ENCODE results near the gene CLIP4.

The CLIP4 gene

DNA sequence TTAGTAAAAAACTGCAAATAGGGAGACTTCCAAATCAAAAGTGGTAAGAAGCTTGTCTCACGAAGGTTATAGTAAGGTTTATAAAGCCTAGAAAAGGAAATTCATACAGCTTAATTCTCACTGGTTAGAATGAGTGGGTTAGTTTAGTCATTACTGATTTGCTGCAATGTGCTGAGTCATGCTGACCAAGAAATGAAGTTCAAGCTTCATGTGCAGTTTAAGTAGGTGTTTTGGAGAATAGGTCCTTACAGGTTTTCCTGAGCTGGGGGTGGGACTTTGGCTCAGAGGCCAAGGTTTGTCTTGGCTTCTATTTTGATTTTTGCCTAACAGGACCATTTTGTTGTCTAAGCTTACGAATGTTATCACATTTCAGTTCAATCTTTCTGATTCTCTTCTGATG lies 15.1 kb downstream of the CLIP4 start:
- peak; percentile 83 for FAIRE-seq
- no peak for DNase-seq (ENCODE audit: insufficient read length, low spot score)

GRCh38 chr2:29134933-29135332 lies 19.7 kb downstream of the CLIP4 start:
- FAIRE-seq = no peak
- no peak for DNase-seq (ENCODE audit: insufficient read length, low spot score)

DNA sequence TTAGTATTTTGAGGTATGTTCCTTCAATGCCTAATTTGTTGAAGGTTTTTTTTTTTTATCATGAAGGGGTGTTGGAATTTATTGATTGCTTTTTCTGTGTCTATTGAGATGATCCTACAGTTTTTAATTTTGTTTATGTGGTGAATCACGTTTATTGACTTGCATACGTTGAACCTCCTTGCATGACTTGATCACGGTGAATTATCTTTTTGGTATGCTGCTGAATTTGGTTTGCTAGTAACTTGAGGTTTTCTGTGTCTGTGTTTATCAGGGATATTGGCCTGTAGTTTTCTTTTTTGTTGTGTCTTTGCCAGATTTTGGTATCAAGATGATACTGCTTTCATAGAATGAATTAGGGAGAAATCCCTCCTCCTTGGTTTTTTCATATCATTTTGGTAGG lies 23.9 kb downstream of the CLIP4 start:
- DNase-seq (ENCODE audit: insufficient read length, low spot score) (no peak), FAIRE-seq (no peak)

DNA sequence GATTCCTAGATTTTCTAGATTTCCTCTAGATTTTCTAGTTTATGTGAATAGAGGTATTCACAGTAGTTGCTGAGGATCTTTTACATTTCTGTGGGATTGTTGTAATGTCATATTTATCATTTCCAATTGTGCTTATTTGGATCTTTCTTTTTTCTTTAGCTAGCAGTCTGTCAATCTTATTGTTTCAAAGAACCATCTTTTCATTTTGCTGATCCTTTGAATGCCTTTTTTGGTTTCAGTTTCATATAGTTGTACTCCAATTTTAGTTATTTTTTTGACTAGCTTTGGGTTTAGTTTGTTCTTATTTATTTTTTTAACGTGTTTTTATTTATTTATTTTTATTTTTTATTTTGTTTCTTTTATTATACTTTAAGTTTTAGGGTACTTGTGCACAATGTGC lies 24.5 kb downstream of the CLIP4 start:
- FAIRE-seq (no peak), DNase-seq (ENCODE audit: insufficient read length, low spot score) (no peak)

- no peak for FAIRE-seq
- DNase-seq (ENCODE audit: insufficient read length, low spot score) = no peak
Observed at GRCh38 chr2:29143657-29144056, 28.4 kb downstream of the CLIP4 start.

DNA sequence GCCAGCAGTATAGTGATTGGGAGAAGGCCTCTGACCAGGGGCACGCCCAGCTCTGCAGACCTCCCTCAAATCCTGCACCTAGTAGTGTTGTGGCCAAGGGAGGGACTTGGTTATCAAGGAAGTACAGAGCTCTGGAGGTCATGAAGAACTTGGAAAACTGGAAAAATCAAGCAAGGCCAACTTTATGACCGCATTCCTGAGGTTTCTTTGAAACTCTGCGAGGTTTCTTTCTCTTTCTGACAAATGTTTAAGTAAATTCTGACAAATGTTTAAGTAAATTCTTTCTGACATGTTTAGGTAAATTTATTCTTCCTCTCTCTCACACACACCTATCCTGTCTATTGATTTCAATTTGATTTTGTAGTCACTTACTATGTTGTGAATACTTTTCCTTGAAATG lies 31.0 kb downstream of the CLIP4 start:
- FAIRE-seq = no peak
- DNase-seq (ENCODE audit: insufficient read length, low spot score) = no peak

DNA sequence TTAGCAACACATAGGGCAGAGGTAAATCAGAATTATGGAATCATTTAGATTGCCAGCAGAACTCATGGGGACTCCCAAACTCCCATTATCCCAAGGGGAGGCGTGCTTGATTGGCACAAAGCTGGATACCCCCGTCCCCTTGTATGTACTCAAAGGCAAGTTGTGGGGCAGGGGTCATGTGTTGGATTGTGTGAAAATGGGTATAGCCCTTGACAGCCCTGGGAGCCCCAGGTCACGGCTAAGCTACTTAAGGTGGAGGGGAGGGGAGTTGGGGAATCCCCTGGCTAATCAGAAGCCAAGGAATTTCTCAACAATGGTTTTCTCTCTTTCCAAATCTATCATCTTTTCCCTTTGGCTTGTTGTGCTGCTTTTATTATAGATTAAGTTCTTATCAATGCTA lies 32.7 kb downstream of the CLIP4 start:
- no peak for FAIRE-seq
- DNase-seq (ENCODE audit: insufficient read length, low spot score) = no peak

- no peak for DNase-seq (ENCODE audit: insufficient read length, low spot score)
- FAIRE-seq = no peak
Observed at GRCh38 chr2:29154610-29155009, 39.4 kb downstream of the CLIP4 start.

- DNase-seq (ENCODE audit: insufficient read length, low spot score) (no peak), FAIRE-seq (no peak)
Observed at GRCh38 chr2:29155578-29155977, 40.4 kb downstream of the CLIP4 start.

GRCh38 chr2:29157131-29157530 lies 41.9 kb downstream of the CLIP4 start:
- no peak for DNase-seq (ENCODE audit: insufficient read length, low spot score)
- FAIRE-seq = peak; percentile 21

- DNase-seq (ENCODE audit: insufficient read length, low spot score) = no peak
- no peak for FAIRE-seq
Observed at GRCh38 chr2:29159125-29159524, 43.9 kb downstream of the CLIP4 start.

DNA sequence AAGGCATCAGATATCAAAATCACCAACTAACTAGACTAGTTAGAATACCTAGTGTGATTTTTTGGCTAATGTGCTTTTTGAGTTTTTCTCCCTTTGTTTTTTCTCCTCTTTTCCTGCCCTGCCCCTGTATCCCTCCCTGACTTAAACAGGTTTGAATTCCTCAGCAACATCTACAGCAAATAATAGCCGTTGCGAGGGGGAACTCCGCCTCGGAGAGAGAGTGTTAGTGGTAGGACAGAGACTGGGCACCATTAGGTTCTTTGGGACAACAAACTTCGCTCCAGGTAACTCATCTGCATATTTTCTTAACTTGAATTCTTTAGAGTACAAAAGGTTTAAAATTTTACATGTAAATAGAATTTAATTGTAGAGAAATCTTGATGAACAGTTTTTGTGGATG lies 45.0 kb downstream of the CLIP4 start:
- DNase-seq (ENCODE audit: insufficient read length, low spot score) = no peak
- no peak for FAIRE-seq

DNA sequence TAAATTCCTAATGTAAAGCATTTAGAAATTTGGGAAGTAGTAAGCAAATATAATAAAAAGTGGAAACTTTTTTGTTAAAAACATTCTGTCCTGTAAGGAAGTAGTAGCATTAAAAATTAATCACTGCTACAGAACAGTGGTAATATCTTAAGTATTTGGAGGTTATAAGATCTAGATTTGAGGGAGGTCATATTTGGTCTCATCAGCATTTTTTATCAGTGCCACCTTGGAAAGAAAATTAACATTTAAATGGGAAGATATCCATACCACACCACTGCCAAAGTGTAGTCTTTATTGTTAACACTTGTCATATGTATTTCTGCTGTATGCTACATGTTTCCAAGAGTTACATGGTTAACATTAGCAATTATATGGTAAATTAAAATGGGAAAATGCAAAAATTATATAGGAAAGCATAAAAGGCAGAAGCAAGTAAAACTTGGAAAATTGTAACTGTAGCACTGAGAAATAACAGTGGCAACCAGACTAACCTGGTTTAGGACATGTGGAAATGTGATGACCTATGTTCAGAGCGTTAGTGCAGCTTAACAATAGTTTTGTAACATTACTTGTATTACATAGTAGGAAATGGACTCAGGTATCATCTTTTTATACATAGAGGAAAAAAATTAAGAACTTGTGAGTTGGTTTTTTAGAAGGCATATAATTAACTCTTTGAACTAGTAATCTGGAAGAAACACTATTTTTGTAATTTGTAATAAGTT lies 47.2 kb downstream of the CLIP4 start:
- DNase-seq (ENCODE audit: insufficient read length, low spot score) (no peak), FAIRE-seq (no peak)

GRCh38 chr2:29164091-29164846 lies 49.1 kb downstream of the CLIP4 start:
- DNase-seq (ENCODE audit: insufficient read length, low spot score) (no peak), FAIRE-seq (no peak)

DNA sequence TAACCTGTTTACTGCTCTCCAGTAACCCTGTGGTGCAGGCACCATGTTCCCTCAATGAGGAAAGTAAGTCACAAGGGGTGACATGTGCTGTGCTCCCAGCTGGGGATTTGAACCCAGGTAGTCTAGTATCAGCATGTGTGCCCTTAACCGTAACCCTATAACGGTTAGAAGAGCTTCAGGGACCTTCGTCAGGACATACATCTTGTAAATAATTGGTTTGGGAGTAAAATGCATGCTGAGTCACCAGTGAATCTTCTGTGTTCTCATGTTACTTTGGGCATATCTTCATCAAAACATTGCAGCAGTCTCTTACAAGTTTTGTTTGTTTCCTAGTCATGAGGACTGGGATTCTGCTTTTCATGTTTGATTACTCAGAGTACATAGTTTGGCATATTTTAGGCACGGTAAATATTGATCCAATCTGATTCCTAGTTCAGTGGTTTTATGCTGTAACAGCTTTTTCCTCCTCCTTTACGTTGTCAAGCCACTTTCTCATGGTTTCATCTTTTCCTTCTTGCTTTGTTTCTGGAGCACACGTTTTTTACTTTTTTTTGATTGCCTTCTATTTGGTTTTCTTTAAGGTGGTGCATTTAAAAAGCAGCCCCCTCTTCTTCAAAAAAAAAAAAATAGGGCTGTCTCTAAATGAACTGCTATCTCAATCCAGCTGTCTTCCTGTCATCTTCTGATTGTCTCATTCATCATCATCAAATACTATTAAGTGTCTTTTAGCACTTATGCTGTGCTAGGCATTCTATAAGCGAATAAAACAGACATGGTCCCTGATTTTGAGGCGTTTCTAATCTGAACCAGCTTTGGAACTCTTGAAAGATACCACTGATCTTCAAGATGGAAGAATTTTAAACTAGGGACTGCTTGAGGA lies 50.4 kb downstream of the CLIP4 start:
- no peak for FAIRE-seq
- no peak for DNase-seq (ENCODE audit: insufficient read length, low spot score)

DNA sequence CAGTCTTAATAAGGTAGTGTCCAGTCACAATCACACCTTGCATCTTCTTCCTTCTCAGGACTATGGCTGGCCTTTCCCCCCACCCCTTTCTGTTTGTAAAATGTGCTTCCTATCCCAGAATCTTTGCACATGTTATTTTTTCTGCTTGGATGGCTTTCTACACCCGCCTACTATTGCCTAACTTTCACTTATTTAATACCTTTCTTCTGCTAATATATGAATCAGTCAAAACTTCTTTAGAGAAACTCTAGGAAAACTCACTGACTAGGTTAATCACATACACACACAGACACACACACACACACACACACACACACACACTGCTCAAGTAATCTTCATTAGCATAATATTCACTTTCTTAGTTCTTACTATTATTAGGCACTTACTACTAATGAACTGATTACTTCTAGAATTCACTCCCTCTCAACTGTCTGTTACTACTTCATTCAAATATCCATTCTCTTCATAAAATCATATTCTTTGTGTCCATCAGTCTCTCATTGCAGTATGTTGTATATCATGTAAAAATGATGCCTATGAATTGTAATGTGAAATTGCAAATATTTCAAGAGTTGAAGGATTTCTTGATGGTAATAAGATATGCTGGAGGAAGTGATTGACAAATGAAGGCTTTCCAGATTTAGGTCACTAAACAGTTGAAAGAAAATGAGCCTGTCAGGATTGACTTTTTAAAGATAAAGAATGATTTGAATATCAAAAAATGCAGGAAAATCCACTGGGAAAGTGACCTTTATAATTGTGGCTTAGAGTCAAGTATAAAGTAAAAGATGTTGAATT lies 51.2 kb downstream of the CLIP4 start:
- DNase-seq (ENCODE audit: insufficient read length, low spot score) (no peak), FAIRE-seq (peak; percentile 14)

- DNase-seq (ENCODE audit: insufficient read length, low spot score) = no peak
- FAIRE-seq = no peak
Observed at GRCh38 chr2:29174937-29175336, 59.7 kb downstream of the CLIP4 start.

DNA sequence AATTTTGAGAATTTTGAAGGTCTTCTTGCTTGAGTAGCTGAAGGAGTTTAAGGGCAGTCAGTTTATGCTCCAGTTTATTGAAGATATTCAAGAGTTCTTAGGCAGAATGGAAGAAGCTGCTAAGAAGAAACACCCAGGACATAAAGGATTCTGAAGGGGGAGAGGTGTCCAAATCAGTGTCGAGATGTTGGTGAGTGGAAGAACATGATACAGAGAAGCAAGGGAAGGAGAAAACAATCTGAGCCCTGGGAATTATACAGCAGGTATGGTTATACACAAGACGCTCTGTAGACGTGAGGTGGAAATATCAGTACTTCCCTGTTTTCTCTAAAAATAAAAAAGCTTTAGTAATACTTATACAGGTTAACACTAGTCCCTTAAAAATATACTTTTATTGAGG lies 60.1 kb downstream of the CLIP4 start:
- DNase-seq (ENCODE audit: insufficient read length, low spot score) (no peak), FAIRE-seq (no peak)

GRCh38 chr2:29182334-29182733 lies 67.1 kb downstream of the CLIP4 start:
- no peak for FAIRE-seq
- DNase-seq (ENCODE audit: insufficient read length, low spot score) = no peak

DNA sequence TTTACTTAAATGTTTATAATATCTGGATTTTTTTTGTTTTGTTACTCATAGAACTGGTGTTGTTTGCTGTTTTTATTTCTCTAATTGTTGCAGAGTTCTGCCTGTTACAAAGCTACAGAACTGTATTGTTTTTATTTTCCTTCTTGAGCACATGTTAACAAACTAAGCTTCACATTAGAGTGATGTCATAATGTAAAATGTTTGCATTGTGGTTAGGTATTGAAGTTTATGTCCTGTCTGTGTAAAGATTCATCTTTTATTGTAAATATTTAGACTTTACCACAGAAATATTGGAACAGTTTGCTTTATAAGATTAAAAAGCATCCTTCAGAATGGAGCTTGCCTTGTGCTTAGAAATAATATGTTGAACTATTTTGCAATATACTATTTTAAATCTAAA lies 67.7 kb downstream of the CLIP4 start:
- DNase-seq (ENCODE audit: insufficient read length, low spot score) (no peak), FAIRE-seq (no peak)

- FAIRE-seq = no peak
- DNase-seq (ENCODE audit: insufficient read length, low spot score) = no peak
Observed at GRCh38 chr2:29184531-29184930, 69.3 kb downstream of the CLIP4 start.
